Large intestine (tissue), 3 donors: ENCODE data around the gene E2F6. TPM values are rescaled to one million over a fixed set of nuclear protein-coding genes. Genes with fewer than 3 reads are reported as not detected.

Experiments used
- DNase-seq, 2 donors: peaks; one replicate each; pipeline versions ENCODE4 v3.0.0 to v3.0.0-alpha.2; 2013
- H3K27ac ChIP-seq: one replicate; pipeline ENCODE4 v1.5.1; 2013; ENCODE audit warnings: low read length
- H3K27me3 ChIP-seq: 2 replicates; pipeline ENCODE4 v1.6.1; 2013; ENCODE audit warnings: low read length; ENCODE audit not compliant: control insufficient read depth, insufficient read depth
- H3K36me3 ChIP-seq: 2 replicates; pipeline ENCODE4 v1.6.1; 2013; ENCODE audit warnings: low read length; ENCODE audit not compliant: control insufficient read depth, insufficient read depth
- H3K4me1 ChIP-seq: one replicate; pipeline ENCODE4 v1.6.1; 2013; ENCODE audit warnings: low read length; ENCODE audit not compliant: control insufficient read depth, insufficient read depth
- H3K4me3 ChIP-seq: one replicate; pipeline ENCODE4 v1.5.1; 2013; ENCODE audit warnings: low read length
- H3K9me3 ChIP-seq: one replicate; pipeline ENCODE4 v1.6.1; 2013; ENCODE audit warnings: mild to moderate bottlenecking, low read depth, low read length, moderate library complexity; ENCODE audit not compliant: control insufficient read depth
- WGBS: methylation state at CpG from one replicate; pipeline ENCODE4 v1.1.5; 2013; ENCODE audit warnings: low lambda C conversion rate; ENCODE audit not compliant: insufficient coverage; 5-methylcytosine and 5-hydroxymethylcytosine counted together
- polyA plus RNA-seq: library from polyadenylated mRNA; unstranded; fragments of 120-200 nt; gene quantifications from one replicate; pipeline ENCODE4 v1.2.1, GENCODE V29; 2013

E2F6 gene
- polyA plus RNA-seq, 1 donor: 15.3 TPM

DNA sequence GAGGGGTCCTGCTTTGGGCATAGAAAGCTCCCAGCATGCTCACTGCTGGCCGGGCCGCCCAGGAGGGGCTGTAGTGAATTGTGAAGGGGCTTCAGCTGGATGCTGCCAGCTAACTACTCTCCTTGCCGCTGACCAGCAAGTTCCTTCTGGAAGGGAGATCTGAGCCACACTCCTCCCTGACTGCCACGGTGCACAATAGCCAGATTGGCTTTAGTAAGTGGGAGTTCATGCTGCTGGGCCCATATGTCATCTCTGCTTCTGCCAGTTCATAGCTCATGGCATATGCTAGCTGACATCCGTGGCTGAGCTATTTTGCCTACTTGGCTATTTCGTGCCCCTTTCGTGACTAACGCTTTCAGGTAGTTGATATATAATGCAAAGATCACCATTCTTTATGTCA is 69.9 kb downstream of the E2F6 start:
- H3K27ac ChIP-seq: no peak overlapping the region
- H3K9me3 ChIP-seq: no peaks in the 10 kb centered on the region
- peaks cover 7% of the 10 kb centered on the region for H3K4me1 ChIP-seq
- WGBS: no CpG with 5 or more reads among the region's 8 CpGs
- H3K4me3 ChIP-seq: no peak overlapping the region
- no peaks in the 10 kb centered on the region for H3K27me3 ChIP-seq
- DNase-seq: no peak
- H3K36me3 ChIP-seq: no peaks in the 10 kb centered on the region

DNA sequence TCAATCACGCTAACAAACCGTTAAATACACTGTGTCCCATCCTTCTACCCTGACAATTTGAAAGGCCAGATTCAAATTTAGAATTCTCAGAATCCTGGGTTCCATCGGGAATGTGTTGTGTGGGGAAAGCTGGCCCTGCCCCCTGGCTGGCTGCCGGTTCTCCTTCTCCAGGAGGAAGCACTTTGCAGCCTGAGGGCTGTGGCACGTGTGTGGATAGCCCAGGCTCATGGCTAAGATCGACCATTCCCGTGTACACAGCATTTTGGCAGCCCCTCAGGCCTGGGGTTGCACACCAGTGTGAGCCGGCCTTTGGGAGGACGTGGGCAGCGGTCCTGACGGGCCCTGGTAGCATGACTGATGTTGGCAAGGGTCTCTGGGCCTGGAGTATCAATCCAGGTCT is 70.6 kb downstream of the E2F6 start:
- Histone ChIP-seq H3K4me3 (no peak overlapping the region), H3K27ac (no peak overlapping the region), H3K36me3 (no peaks in the 10 kb centered on the region), H3K27me3 (no peaks in the 10 kb centered on the region), H3K9me3 (no peaks in the 10 kb centered on the region), H3K4me1 (peaks cover 7% of the 10 kb centered on the region)
- no peak for DNase-seq
- WGBS: no CpG with 5 or more reads among the region's 11 CpGs

Other genes starting within 250 kb of the E2F6 start
- gene ROCK2, start 121.5 kb downstream of the E2F6 start, polyA plus RNA-seq: 42.5 TPM
- 2.6 TPM for gene GREB1, start 67.9 kb upstream of the E2F6 start, polyA plus RNA-seq
- gene NTSR2, start 204.0 kb upstream of the E2F6 start, polyA plus RNA-seq: not detected